ENCODE data around the gene CAMTA1.

DNA sequence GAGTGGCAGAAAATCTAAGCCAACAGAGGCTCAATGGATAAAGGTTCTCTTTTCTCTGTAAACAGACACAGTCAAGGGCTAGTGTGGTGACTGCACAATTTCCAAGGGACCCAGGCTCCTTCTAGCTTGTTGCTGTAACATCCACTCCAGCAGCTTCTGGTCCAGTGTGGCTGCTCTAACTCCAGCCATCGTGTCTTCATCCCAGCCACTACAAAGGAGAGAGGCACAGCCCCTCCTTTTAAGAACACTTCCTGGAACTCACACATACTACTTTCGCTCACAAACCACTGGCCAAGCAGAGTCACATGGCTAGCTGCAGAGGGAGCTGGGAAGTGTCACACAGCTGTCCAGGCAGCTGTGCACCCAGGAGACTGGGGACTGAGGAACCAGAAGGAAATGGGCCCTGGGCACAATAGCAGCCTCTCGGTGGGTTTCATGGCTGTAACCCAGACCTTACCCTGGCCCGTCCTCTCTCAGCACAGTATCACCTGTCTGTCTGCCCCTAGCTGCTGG lies 797.3 kb downstream of the CAMTA1 start:
- TF ChIP-seq PPARA (CRISPR knock-in tag; IDR thresholded peaks at IDR 0.05; ENCODE audit: borderline replicate concordance) (no peak), ZFP30 (CRISPR knock-in tag; IDR thresholded peaks at IDR 0.05) (no peak), ZNF70 (CRISPR knock-in tag; IDR thresholded peaks at IDR 0.05) (no peak), CSDC2 (CRISPR knock-in tag; IDR thresholded peaks at IDR 0.05) (no peak), ESRRG (CRISPR knock-in tag; IDR thresholded peaks at IDR 0.05) (no peak), BACH2 (CRISPR knock-in tag; IDR thresholded peaks at IDR 0.05; ENCODE audit: borderline replicate concordance) (no peak), TCF4 (CRISPR knock-in tag; IDR thresholded peaks at IDR 0.05; ENCODE audit: borderline replicate concordance) (no peak), RARB (CRISPR knock-in tag; IDR thresholded peaks at IDR 0.05) (no peak), ZFP3 (CRISPR knock-in tag; IDR thresholded peaks at IDR 0.05) (no peak), ARNTL (CRISPR knock-in tag; IDR thresholded peaks at IDR 0.05; ENCODE audit: borderline replicate concordance, low read depth) (no peak)
- TF ChIP-seq, protein P1, sequence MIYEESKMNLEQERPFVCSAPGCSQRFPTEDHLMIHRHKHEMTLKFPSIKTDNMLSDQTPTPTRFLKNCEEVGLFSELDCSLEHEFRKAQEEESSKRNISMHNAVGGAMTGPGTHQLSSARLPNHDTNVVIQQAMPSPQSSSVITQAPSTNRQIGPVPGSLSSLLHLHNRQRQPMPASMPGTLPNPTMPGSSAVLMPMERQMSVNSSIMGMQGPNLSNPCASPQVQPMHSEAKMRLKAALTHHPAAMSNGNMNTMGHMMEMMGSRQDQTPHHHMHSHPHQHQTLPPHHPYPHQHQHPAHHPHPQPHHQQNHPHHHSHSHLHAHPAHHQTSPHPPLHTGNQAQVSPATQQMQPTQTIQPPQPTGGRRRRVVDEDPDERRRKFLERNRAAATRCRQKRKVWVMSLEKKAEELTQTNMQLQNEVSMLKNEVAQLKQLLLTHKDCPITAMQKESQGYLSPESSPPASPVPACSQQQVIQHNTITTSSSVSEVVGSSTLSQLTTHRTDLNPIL (CRISPR knock-in tag; IDR thresholded peaks at IDR 0.05; ENCODE audit: low read depth) = no peak
- TF ChIP-seq, protein P2, sequence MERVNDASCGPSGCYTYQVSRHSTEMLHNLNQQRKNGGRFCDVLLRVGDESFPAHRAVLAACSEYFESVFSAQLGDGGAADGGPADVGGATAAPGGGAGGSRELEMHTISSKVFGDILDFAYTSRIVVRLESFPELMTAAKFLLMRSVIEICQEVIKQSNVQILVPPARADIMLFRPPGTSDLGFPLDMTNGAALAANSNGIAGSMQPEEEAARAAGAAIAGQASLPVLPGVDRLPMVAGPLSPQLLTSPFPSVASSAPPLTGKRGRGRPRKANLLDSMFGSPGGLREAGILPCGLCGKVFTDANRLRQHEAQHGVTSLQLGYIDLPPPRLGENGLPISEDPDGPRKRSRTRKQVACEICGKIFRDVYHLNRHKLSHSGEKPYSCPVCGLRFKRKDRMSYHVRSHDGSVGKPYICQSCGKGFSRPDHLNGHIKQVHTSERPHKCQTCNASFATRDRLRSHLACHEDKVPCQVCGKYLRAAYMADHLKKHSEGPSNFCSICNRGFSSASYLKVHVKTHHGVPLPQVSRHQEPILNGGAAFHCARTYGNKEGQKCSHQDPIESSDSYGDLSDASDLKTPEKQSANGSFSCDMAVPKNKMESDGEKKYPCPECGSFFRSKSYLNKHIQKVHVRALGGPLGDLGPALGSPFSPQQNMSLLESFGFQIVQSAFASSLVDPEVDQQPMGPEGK (CRISPR knock-in tag; IDR thresholded peaks at IDR 0.05; ENCODE audit: borderline replicate concordance) = no peak
- TF ChIP-seq, protein P3, sequence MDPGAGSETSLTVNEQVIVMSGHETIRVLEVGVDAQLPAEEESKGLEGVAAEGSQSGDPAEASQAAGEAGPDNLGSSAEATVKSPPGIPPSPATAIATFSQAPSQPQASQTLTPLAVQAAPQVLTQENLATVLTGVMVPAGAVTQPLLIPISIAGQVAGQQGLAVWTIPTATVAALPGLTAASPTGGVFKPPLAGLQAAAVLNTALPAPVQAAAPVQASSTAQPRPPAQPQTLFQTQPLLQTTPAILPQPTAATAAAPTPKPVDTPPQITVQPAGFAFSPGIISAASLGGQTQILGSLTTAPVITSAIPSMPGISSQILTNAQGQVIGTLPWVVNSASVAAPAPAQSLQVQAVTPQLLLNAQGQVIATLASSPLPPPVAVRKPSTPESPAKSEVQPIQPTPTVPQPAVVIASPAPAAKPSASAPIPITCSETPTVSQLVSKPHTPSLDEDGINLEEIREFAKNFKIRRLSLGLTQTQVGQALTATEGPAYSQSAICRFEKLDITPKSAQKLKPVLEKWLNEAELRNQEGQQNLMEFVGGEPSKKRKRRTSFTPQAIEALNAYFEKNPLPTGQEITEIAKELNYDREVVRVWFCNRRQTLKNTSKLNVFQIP (CRISPR knock-in tag; IDR thresholded peaks at IDR 0.05; ENCODE audit: borderline replicate concordance, low read depth) = no peak
